Measurements from ENCODE around the gene CMIP.

DNA sequence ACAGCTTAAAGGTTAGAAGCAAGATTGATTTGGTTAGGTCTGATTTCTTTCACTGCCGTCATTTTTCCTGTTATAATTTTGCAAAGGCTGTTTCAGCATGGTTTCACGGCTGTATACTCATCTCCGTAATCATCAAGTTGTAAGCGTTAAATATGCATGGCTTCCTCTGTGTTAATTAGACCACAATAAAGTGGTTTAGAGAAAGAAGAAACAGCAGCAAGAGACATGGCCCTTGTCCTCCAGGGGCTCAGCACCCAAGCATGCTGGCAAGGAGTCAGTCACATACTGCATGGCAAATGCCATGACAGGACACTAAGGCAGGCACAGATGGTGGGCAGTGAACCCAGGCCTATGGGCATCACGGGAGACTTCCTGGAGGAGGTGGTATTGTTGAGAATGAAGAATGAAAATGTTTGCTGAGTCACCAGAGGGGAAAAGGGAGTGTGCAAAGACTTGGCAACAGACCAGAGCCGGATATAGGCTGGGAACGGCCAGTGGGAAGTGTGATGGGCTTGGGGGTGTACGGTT lies 273.1 kb downstream of the CMIP start:
- TF ChIP-seq, protein P1, sequence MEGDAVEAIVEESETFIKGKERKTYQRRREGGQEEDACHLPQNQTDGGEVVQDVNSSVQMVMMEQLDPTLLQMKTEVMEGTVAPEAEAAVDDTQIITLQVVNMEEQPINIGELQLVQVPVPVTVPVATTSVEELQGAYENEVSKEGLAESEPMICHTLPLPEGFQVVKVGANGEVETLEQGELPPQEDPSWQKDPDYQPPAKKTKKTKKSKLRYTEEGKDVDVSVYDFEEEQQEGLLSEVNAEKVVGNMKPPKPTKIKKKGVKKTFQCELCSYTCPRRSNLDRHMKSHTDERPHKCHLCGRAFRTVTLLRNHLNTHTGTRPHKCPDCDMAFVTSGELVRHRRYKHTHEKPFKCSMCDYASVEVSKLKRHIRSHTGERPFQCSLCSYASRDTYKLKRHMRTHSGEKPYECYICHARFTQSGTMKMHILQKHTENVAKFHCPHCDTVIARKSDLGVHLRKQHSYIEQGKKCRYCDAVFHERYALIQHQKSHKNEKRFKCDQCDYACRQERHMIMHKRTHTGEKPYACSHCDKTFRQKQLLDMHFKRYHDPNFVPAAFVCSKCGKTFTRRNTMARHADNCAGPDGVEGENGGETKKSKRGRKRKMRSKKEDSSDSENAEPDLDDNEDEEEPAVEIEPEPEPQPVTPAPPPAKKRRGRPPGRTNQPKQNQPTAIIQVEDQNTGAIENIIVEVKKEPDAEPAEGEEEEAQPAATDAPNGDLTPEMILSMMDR (IDR thresholded peaks at IDR 0.05): no peak
- TF ChIP-seq POLR2A (IDR thresholded peaks at IDR 0.05): no peak
